ENCODE measurements around the gene PPIE. TPM values are rescaled to one million over a fixed set of nuclear protein-coding genes. Genes with fewer than 3 reads are reported as not detected.

PPIE gene
- total and polyA plus RNA-seq, 2 of the 4 experiments (the other 2 are of a cell fraction): 40.9 to 68.1 TPM

DNA sequence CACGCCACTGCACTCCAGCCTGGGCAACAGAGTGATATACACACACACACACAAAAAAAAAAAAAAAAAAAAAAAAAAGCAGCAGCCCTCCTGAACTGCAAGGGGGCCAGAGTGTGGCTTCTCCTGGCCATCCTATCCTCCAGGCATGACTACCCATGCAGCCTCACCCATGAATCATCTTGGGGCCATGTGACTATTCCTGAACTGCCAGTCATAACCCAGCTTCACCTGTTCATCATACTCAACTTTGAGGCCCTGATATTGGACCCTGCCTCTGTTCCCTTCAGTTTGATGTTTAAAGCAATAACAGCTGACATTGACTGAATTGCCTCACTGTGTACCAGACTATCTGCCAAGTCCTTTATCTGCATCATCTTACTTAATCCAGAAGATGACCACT is 44.7 kb upstream of the PPIE start:
- no peak overlapping the region for H2AFZ ChIP-seq (replicated peaks; ENCODE audit: low read length, poor library complexity)
- H2AK5ac ChIP-seq (ENCODE audit: low read depth, low read length): no peak overlapping the region
- no peak overlapping the region for H3K18ac ChIP-seq (ENCODE audit: low read depth, low read length)
- in situ Hi-C loops (cut with MboI; ENCODE audit: low sequenced_read_pairs) (no loop called here), dilution Hi-C loops (cut with HindIII; ENCODE audit: low sequenced_read_pairs, unreplicated experiment) (no loop called here), intact Hi-C loops (cut with micrococcal nuclease) (no loop called here)
- H3K56ac ChIP-seq (ENCODE audit: extremely low read depth, insufficient read depth, low read length): no peak overlapping the region
- POLR2A ChIA-PET (ENCODE audit: unreplicated experiment): no interaction called here
- H3K27me3 ChIP-seq (ENCODE audit: control insufficient read depth, insufficient read depth, low read length): peaks cover 84% of the 10 kb centered on the region
- CTCF ChIA-PET: no interaction called here
- H3K9me3 ChIP-seq (ENCODE audit: control insufficient read depth, insufficient read depth, low read length): peaks cover 2% of the 10 kb centered on the region
- no peak overlapping the region for H3K23ac ChIP-seq (ENCODE audit: low read depth, low read length)
- no peak for DNase-seq
- WGBS, 2 experiments (ENCODE audit: extremely low coverage in 2 of 2, insufficient read length in 1 of 2): no CpG with 5 or more reads among the region's 1 CpG
- H3K9ac ChIP-seq (ENCODE audit: low read depth, low read length): no peak overlapping the region
- no peak overlapping the region for H2BK20ac ChIP-seq (ENCODE audit: low read depth, low read length)
- no peaks in the 10 kb centered on the region for H3K9me1 ChIP-seq (ENCODE audit: insufficient read depth, low read length)
- H4K91ac ChIP-seq (ENCODE audit: insufficient read depth, low read depth, low read length): no peak overlapping the region
- no peak overlapping the region for H4K5ac ChIP-seq (ENCODE audit: low read depth, low read length)
- H3K14ac ChIP-seq (replicated peaks; ENCODE audit: low read depth, low read length): no peak overlapping the region
- no peak overlapping the region for H2AK9ac ChIP-seq (replicated peaks; ENCODE audit: low read depth, low read length, poor library complexity)
- no peak overlapping the region for H2BK15ac ChIP-seq (ENCODE audit: low read depth, low read length)
- no peaks in the 10 kb centered on the region for H3K36me3 ChIP-seq (ENCODE audit: control insufficient read depth, insufficient read depth, low read length)
- H4K20me1 ChIP-seq (ENCODE audit: insufficient read depth, low read length): no peaks in the 10 kb centered on the region; the same call in 1 of the 2 replicates
- no peak overlapping the region for H3K4me2 ChIP-seq (ENCODE audit: low read depth, low read length)
- no peak overlapping the region for H3K4me3 ChIP-seq (ENCODE audit: insufficient read depth, low read depth, low read length)
- no peak overlapping the region for H3K4ac ChIP-seq (ENCODE audit: low read depth, low read length)
- no peak overlapping the region for H2BK5ac ChIP-seq (ENCODE audit: low read depth, low read length, poor library complexity, severe bottlenecking)
- ATAC-seq (ENCODE audit: low read depth): no peak
- no peak overlapping the region for H3K27ac ChIP-seq (ENCODE audit: insufficient read depth, low read length)
- no peak overlapping the region for H4K8ac ChIP-seq (ENCODE audit: low read depth in 2 of 2, low read length in 2 of 2)
- TF ChIP-seq RFX5 (IDR thresholded peaks at IDR 0.05; ENCODE audit: low read depth, low read length) (no peak), MXI1 (IDR thresholded peaks at IDR 0.05; ENCODE audit: borderline replicate concordance, low read depth, low read length) (no peak), RAD21 (IDR thresholded peaks at IDR 0.05; ENCODE audit: low read length) (no peak), MAZ (IDR thresholded peaks at IDR 0.05; ENCODE audit: borderline replicate concordance, low read depth, low read length) (no peak), CTCF (conservative IDR thresholded peaks at IDR 0.05; ENCODE audit: low read depth, low read length) (no peak), CEBPB (IDR thresholded peaks at IDR 0.05; ENCODE audit: low read depth, low read length) (no peak), MAFK (IDR thresholded peaks at IDR 0.05; ENCODE audit: low read depth, low read length) (no peak), POLR2A (IDR thresholded peaks at IDR 0.05; ENCODE audit: low read depth, low read length) (no peak), CHD1 (IDR thresholded peaks at IDR 0.05; ENCODE audit: low read depth, low read length) (no peak), USF2 (IDR thresholded peaks at IDR 0.05; ENCODE audit: low read depth, low read length) (no peak)
- BruUV-seq (replicated peaks): no TSS peak
- H2BK120ac ChIP-seq (ENCODE audit: low read depth, low read length): no peak overlapping the region
- H3K79me1 ChIP-seq (ENCODE audit: low read depth in 1 of 2, low read length in 2 of 2): no peaks in the 10 kb centered on the region
- no peaks in the 10 kb centered on the region; the same call in 1 of the 2 replicates for H3K4me1 ChIP-seq (ENCODE audit: control insufficient read depth, insufficient read depth, low read length)

Measured in IMR-90 (cell line).